ENCODE results near the gene LONP1. TPM values are rescaled to one million over a fixed set of nuclear protein-coding genes. Genes with fewer than 3 reads are reported as not detected.
"Not testable (repeated sequence)": the region's sequence is repeated elsewhere in the genome, so short reads cannot be mapped to it uniquely, and the experiment has no call there.

LONP1 gene
- polyA plus RNA-seq, 1 of the 3 experiments (the other 2 are of a cell fraction) = 111 TPM

GRCh38 chr19:5702053-5702410 is 17.9 kb downstream of the LONP1 start:
- H3K27ac ChIP-seq (ENCODE audit: low read depth in 2 of 2, low read length in 1 of 2); H2AFZ ChIP-seq (ENCODE audit: low read depth); H3K4me3 ChIP-seq (ENCODE audit: low read depth in 2 of 2, low read length in 1 of 2); H3K9me3 ChIP-seq; CTCF ChIA-PET; H3K9me2 ChIP-seq; H3K79me2 ChIP-seq (ENCODE audit: insufficient read depth); H3K9ac ChIP-seq; H3K4me2 ChIP-seq; H4K20me1 ChIP-seq (ENCODE audit: insufficient read depth); H3K27me3 ChIP-seq (ENCODE audit: insufficient read depth); H3K4me1 ChIP-seq (ENCODE audit: control insufficient read depth in 1 of 2, insufficient read depth in 2 of 2, low read depth in 1 of 2, low read length in 1 of 2); DNase-seq; POLR2A ChIA-PET: not testable (repeated sequence)
- Histone ChIP-seq H3F3A (replicated peaks; ENCODE audit: insufficient read depth) (peaks cover 17% of the 10 kb centered on the region), H3K36me3 (replicated peaks in 1 of 2; ENCODE audit: control insufficient read depth in 1 of 2, insufficient read depth in 2 of 2, low read length in 1 of 2) (peaks cover 20 to 49% of the 10 kb centered on the region in 2 experiments)
- no CpG with 5 or more reads among the region's 28 CpGs for WGBS (ENCODE audit: low lambda C conversion rate)

- Histone ChIP-seq H4K20me1 (ENCODE audit: insufficient read depth) (peaks cover 15% of the 10 kb centered on the region), H3K79me2 (ENCODE audit: insufficient read depth) (peaks cover 8% of the 10 kb centered on the region; the same call in 1 of the 2 replicates), H3K4me3 (ENCODE audit: low read depth in 2 of 2, low read length in 1 of 2) (no peak overlapping the region), H3K27me3 (ENCODE audit: insufficient read depth) (no peaks in the 10 kb centered on the region), H3K27ac (ENCODE audit: low read depth in 2 of 2, low read length in 1 of 2) (no peak overlapping the region), H3K9ac (no peak overlapping the region), H2AFZ (ENCODE audit: low read depth) (no peak overlapping the region), H3K4me2 (no peak overlapping the region), H3K36me3 (replicated peaks in 1 of 2; ENCODE audit: control insufficient read depth in 1 of 2, insufficient read depth in 2 of 2, low read length in 1 of 2) (peaks cover 14 to 52% of the 10 kb centered on the region in 2 experiments), H3K4me1 (ENCODE audit: control insufficient read depth in 1 of 2, insufficient read depth in 2 of 2, low read depth in 1 of 2, low read length in 1 of 2) (peaks cover 0 to 4% of the 10 kb centered on the region in 2 experiments; a peak in 1 of 4 replicates), H3F3A (replicated peaks; ENCODE audit: insufficient read depth) (peaks cover 23% of the 10 kb centered on the region), H3K9me3 (no peaks in the 10 kb centered on the region), H3K9me2 (no peaks in the 10 kb centered on the region)
- WGBS (ENCODE audit: low lambda C conversion rate) = 97% methylated on average over 18 of the region's 22 CpGs
- ChIA-PET POLR2A (interaction anchor here (1.0 to 1.5 kb wide), 3 partner anchors 9 to 19 kb away, joined by 3 to 4 read pairs (median 3); partner anchors contain the start of genes CATSPERD, LONP1 and RPL36), CTCF (interaction anchor here (1.5 kb wide), 1 partner anchor 11 kb away, joined by 7 read pairs; the partner anchor contains the start of gene RPL36)
- no peak for TF ChIP-seq EZH2phosphoT487 (IDR thresholded peaks at IDR 0.05; ENCODE audit: borderline replicate concordance, low read depth)
- no peak for TF ChIP-seq TAF1 (IDR thresholded peaks at IDR 0.05; ENCODE audit: borderline replicate concordance, low read depth, low read length)
- TF ChIP-seq POLR2AphosphoS5 (IDR thresholded peaks at IDR 0.05; ENCODE audit: low read depth, low read length) = no peak
- TF ChIP-seq RAD21 (IDR thresholded peaks at IDR 0.05; ENCODE audit: low read length) = no peak
- no peak for TF ChIP-seq MEF2A (IDR thresholded peaks at IDR 0.05; ENCODE audit: borderline replicate concordance, low read depth)
- no peak for TF ChIP-seq PBX3 (IDR thresholded peaks at IDR 0.05)
- no peak for TF ChIP-seq USF2 (IDR thresholded peaks at IDR 0.05; ENCODE audit: borderline replicate concordance, low read depth, low read length)
- TF ChIP-seq YY1 (IDR thresholded peaks at IDR 0.05; ENCODE audit: low read depth) = no peak
- no peak for TF ChIP-seq FOXM1 (IDR thresholded peaks at IDR 0.05; ENCODE audit: low read depth)
- TF ChIP-seq IRF3 (IDR thresholded peaks at IDR 0.05; ENCODE audit: low read depth, low read length) = no peak
- no peak for TF ChIP-seq RCOR1 (IDR thresholded peaks at IDR 0.05; ENCODE audit: low read length)
- TF ChIP-seq MAX (IDR thresholded peaks at IDR 0.05; ENCODE audit: low read depth) = no peak
- no peak for DNase-seq
Measured at GRCh38 chr19:5700455-5701092, 19.4 kb downstream of the LONP1 start.
